Brain microvascular endothelial cell (primary cell): Measurements from ENCODE around the gene TSSK6.

Experiments used
- DNase-seq: peaks from one replicate; pipeline ENCODE4 v3.0.0-alpha.2; 2020
- H3K27ac ChIP-seq: fragments of 250-450 bp; sonication (Bioruptor Pico); 2 replicates; pipeline ENCODE4 v1.5.1; 2020; ENCODE audit warnings: mild to moderate bottlenecking, moderate library complexity
- H3K27me3 ChIP-seq: fragments of 250-450 bp; sonication (Bioruptor Pico); replicated peaks from 2 replicates; pipeline ENCODE4 v1.5.1; 2020; ENCODE audit warnings: mild to moderate bottlenecking
- H3K36me3 ChIP-seq: fragments of 250-450 bp; sonication (Bioruptor Pico); replicated peaks from 2 replicates; pipeline ENCODE4 v1.5.1; 2020; ENCODE audit warnings: mild to moderate bottlenecking
- H3K4me3 ChIP-seq: 2 replicates; pipeline ENCODE4 v1.5.1; 2011; ENCODE audit warnings: low read depth, mild to moderate bottlenecking, control low read depth, low read length, moderate library complexity
- in situ Hi-C: cut with HindIII; loops from 2 replicates; pipeline ENCODE4 v1.10.0; 2017; ENCODE audit warnings: low sequenced_read_pairs, low pct_ligation_motif_present
- TF ChIP-seq, protein P1 (sequence below): IDR thresholded peaks from 2 replicates; pipeline ENCODE4 v1.5.1; 2011; ENCODE audit warnings: low read depth, mild to moderate bottlenecking, moderate library complexity, low read length, control low read depth, inconsistent platforms; ENCODE audit errors: missing control alignments

The TSSK6 gene

DNA sequence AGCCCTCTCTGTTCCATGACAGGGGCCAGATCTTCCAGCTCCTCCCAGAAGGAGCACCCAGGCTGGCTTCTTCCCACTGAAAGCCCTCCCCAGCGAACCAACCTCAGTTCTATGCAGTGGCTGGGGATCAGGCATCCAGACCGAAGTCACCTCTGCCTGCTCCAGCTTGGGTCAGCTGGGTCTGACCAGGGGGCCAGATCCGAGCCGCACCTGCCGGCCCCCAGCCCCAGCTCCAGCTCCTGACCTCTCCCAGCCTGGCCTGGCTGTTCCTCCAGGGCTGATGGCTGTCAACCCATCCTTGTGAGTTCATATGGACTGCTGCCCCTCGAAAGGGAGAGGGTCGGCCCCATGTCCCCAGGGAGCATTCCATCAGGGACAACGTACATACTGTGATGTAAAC, 8.0 kb downstream of the TSSK6 start:
- no peak overlapping the region for H3K27ac ChIP-seq
- no peak for DNase-seq
- TF ChIP-seq, protein P1, sequence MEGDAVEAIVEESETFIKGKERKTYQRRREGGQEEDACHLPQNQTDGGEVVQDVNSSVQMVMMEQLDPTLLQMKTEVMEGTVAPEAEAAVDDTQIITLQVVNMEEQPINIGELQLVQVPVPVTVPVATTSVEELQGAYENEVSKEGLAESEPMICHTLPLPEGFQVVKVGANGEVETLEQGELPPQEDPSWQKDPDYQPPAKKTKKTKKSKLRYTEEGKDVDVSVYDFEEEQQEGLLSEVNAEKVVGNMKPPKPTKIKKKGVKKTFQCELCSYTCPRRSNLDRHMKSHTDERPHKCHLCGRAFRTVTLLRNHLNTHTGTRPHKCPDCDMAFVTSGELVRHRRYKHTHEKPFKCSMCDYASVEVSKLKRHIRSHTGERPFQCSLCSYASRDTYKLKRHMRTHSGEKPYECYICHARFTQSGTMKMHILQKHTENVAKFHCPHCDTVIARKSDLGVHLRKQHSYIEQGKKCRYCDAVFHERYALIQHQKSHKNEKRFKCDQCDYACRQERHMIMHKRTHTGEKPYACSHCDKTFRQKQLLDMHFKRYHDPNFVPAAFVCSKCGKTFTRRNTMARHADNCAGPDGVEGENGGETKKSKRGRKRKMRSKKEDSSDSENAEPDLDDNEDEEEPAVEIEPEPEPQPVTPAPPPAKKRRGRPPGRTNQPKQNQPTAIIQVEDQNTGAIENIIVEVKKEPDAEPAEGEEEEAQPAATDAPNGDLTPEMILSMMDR, result no peak
- in situ Hi-C loops, result no loop called here
- H3K27me3 ChIP-seq, result no peaks in the 10 kb centered on the region
- peaks cover 46% of the 10 kb centered on the region for H3K36me3 ChIP-seq
- no peak overlapping the region for H3K4me3 ChIP-seq

- in situ Hi-C loops, result no loop called here
- Histone ChIP-seq H3K27ac (no peak overlapping the region), H3K27me3 (no peaks in the 10 kb centered on the region), H3K36me3 (peaks cover 54% of the 10 kb centered on the region), H3K4me3 (no peak overlapping the region)
- DNase-seq, result no peak
- TF ChIP-seq, protein P1, result no peak
Observed at GRCh38 chr19:19506592-19506991, 8.8 kb downstream of the TSSK6 start.

DNA sequence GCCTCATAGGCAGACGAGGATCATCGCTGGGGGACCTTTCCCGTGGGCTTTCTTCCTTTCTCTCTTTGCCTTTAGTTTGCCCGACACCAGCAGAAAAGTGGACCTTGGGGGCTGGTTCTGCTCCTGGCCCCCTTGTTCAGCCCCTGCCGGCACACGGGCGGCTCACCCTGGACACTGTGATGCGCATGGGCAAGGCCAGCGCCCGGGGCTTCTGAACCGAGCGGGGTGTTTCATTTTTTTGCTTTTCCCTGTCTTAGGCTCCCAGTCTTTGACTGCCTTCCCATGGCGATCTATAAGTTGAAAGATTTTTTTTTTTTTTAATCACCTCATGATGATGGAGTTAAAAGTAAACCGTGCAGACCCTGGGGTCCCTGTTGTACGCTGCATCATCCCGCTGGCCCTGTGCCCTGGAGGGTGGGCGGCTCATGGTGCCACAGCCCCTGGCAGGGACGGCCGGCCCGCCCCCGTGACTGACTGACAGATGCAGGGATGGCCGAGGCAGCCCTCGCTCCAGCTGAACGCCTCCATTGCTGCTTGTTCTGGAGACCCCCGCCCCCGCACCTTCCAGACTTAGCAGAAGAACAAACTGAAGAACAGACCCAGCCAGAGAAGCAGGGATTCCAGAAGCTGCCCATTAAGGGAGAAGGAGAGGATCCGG, 9.6 kb downstream of the TSSK6 start:
- no peak for DNase-seq
- H3K4me3 ChIP-seq, result no peak overlapping the region
- in situ Hi-C loops, result no loop called here
- no peaks in the 10 kb centered on the region for H3K27me3 ChIP-seq
- TF ChIP-seq, protein P1, result no peak
- H3K27ac ChIP-seq, result no peak overlapping the region
- peaks cover 61% of the 10 kb centered on the region for H3K36me3 ChIP-seq

DNA sequence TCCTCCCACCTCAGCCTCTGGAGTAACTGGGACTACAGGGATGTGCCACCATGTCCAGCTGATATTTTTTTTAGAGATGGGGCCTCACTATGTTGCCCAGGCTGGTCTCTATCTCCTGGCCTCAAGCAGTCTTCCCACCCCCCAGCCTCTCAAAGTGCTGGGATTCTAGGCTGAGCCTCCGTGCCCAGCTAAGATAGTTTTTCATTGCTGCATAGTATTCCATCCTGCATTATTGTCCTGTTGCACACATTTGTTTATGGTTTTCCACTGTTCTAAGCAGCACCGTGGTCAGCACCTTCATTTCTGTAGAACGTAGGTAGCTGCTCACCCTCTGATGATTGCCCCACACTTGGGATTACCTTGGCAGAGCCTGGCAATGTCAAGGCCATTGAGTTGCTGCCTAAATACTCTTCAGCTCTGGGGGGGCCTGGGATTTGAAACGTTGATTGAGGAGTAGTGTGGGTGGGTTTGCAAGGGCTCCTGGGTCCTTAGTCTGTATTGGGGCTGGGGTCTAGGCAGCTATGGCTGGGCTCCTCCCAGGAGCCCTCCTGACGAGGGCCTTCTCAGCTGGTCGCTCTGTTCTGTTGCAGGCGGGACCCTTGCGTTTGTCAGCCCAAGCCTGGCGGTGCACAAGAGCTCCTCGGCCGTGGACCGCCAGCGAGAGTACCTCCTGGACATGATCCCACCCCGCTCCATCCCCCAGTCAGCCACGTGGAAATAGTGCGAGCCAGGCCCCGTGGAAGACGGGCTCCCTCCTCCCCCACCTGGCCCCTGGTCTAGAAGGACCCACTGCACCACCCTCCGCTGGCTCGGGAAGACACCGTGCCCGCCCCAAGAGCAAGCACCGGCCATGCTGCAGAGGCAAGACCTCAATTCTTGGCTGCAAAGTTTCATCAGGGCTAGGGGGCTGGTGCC, 10.3 kb downstream of the TSSK6 start:
- Histone ChIP-seq H3K4me3 (no peak overlapping the region), H3K36me3 (peaks cover 67% of the 10 kb centered on the region), H3K27me3 (no peaks in the 10 kb centered on the region), H3K27ac (no peak overlapping the region)
- TF ChIP-seq, protein P1, result no peak
- in situ Hi-C loops, result no loop called here
- DNase-seq, result no peak

DNA sequence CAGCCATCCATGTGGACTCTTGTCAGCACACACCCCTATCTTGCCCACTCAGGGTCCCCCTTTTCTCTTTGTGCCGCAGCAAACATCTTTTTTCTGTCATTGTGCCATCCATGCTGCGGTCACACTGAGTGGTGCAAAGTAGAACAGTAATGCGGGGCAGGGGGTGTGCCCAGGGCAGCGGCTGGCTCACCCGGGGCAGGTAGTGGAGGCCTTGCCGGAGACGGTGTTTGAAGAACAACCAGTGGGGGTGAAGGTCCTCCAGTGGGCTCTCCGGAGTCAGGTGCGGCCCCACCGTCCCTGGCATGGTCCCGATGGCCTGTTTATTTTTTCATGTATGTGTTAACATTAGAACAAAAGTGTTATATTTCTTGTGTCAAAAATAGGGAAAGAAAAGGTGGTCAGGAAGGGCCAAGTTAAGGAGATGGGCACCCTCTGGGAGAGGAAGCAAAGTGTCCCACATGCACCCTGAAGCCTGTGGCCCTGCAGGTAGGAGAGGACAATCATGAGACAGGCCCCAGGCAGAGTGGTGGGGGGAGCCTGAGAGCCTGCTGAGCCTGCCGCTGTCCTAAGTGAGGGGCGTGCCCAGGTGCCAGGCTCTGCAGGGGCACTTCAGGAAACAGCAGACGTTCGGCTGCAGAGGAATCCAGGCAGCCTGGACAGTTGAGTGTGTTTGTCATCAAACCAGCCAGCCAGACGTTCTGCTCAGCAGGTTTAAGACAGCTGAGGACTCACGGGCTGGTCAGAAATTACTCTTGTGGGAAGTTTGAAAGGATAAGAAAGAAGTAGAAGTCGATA, 12.3 kb downstream of the TSSK6 start:
- Histone ChIP-seq H3K27ac (no peak overlapping the region), H3K36me3 (peaks cover 85% of the 10 kb centered on the region), H3K4me3 (no peak overlapping the region), H3K27me3 (no peaks in the 10 kb centered on the region)
- in situ Hi-C loops, result no loop called here
- TF ChIP-seq, protein P1, result no peak
- DNase-seq, result no peak
